Measurements from ENCODE around the gene HPS4.

DNA sequence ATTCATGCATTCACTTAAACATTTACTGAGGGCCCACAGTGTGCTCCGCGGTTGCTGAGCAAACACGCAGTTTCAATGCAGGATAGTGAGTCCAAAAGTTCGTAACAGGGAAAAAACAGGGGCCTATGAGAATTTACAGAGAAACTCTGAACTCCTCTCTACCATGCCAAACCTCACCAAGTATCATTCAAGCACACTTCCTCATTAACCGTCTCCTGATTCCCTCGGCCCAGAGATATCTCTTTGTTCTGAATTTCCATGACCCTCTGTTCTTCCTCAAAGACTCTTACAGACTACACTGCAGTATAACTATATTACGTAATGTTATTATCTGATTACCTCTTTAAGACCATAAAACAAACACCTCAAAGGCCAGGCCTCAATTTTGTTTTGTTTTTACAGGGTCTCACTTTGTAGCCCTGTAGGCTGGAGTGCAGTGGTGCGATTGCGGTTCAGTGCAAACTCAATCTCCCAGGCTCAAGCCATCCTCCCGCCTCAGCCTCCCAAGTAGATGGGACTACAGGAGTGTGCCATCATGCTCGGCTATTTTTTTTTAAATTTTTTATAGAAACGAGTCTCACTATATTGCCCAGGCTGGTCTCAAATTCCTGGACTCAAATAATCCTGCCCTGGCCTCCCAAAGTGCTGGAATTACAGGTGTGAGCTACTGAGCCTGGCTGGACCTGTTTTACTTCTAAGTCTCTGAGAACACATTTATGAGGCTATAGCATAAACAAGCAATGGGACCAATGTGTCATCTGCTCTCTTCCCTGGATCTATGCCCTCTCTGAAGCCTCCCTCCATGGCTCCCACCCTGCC, 3.6 kb downstream of the HPS4 start:
- TF ChIP-seq YY1 (IDR thresholded peaks at IDR 0.05; ENCODE audit: insufficient read depth, insufficient read length) = no peak
- no peak for TF ChIP-seq ZNF274 (IDR thresholded peaks at IDR 0.05; ENCODE audit: low read depth, low read length)
- TF ChIP-seq SUZ12 (IDR thresholded peaks at IDR 0.05; ENCODE audit: extremely low read depth, insufficient read depth, insufficient read length) = no peak
